Measurements from ENCODE around the gene RBBP6. TPM values are rescaled to one million over a fixed set of nuclear protein-coding genes. Genes with fewer than 3 reads are reported as not detected.

The RBBP6 gene
- total RNA-seq, 3 donors from 2014 or later (not counting 1 experiment from before 2014, with no cell fraction given), result 155 to 219 (median 173) TPM

DNA sequence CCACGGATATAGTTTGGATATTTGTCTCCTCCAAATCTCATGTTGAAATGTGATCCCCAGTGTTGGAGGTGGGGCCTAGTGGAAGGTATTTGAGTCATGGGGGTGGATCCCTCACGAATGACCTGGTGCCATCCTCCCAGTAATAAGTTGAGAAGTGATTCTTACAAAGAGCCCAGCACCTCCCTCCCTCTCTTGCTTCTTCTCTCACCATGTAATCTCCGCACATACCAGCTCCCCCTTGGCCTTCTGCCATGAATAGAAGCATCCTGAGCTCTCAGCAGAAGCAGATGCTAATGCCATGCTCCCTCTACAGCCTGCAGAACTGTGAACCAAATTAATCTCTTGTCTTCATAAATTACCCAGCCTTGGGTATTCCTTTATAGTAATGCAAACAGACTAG is 41.9 kb upstream of the RBBP6 start:
- no peaks in the 10 kb centered on the region for H3K9me3 Mint-ChIP-seq
- WGBS (ENCODE audit: insufficient coverage), result 88% methylated on average over 3 of the region's 3 CpGs
- H3K27ac Mint-ChIP-seq, result no peak overlapping the region

DNA sequence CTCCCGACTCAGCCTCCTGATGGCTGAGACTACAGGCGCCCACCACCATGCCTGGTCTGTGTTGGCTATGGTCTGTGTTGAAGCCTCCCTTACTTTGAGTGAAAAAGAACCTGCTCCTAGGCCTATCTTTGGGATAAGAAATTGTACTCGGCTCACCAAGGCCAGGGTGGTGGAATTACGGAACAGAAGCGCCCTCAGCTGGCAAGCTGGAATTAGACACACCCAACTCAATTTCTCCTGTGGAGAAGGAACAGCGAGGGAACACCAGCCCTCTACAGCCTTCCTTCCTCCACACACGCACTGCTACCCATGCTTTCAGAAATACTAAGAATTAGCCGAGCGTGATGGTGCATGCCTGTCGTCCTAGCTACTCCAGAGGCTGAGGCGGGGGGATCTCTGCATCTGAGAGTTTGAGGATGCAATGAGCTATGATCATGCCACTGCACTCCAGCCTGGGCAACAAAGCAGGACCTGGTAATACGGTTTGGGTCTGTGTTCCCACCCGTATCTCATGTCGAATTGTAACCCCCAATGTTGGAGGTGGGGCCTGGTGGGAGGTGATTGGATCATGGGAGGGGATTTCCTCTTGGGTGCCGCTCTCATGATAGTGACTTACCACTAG is 40.1 kb upstream of the RBBP6 start:
- intact Hi-C loops (cut with micrococcal nuclease), result no loop called here
- H3K9me3 Mint-ChIP-seq, result no peaks in the 10 kb centered on the region
- H3K4me3 ChIP-seq (ENCODE audit: low read length), result no peak overlapping the region
- H3K36me3 Mint-ChIP-seq, result no peaks in the 10 kb centered on the region
- ATAC-seq (no peak), DNase-seq (no peak)
- no peaks in the 10 kb centered on the region for H3K27me3 Mint-ChIP-seq (ENCODE audit: low read depth in 2 of 2)
- no peaks in the 10 kb centered on the region for H3K4me1 ChIP-seq (ENCODE audit: control insufficient read depth, insufficient read depth, low read length)
- TF ChIP-seq, protein P1, sequence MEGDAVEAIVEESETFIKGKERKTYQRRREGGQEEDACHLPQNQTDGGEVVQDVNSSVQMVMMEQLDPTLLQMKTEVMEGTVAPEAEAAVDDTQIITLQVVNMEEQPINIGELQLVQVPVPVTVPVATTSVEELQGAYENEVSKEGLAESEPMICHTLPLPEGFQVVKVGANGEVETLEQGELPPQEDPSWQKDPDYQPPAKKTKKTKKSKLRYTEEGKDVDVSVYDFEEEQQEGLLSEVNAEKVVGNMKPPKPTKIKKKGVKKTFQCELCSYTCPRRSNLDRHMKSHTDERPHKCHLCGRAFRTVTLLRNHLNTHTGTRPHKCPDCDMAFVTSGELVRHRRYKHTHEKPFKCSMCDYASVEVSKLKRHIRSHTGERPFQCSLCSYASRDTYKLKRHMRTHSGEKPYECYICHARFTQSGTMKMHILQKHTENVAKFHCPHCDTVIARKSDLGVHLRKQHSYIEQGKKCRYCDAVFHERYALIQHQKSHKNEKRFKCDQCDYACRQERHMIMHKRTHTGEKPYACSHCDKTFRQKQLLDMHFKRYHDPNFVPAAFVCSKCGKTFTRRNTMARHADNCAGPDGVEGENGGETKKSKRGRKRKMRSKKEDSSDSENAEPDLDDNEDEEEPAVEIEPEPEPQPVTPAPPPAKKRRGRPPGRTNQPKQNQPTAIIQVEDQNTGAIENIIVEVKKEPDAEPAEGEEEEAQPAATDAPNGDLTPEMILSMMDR (IDR thresholded peaks at IDR 0.05), result no peak
- WGBS (ENCODE audit: insufficient coverage), result 22% methylated on average over 14 of the region's 15 CpGs
- no peaks in the 10 kb centered on the region for H3K4me1 Mint-ChIP-seq
- H3K9me3 ChIP-seq (ENCODE audit: control insufficient read depth, insufficient read depth, low read length), result no peaks in the 10 kb centered on the region
- H3K27ac Mint-ChIP-seq, result no peak overlapping the region
- no peaks in the 10 kb centered on the region for H3K27me3 ChIP-seq (ENCODE audit: control insufficient read depth, insufficient read depth, low read length)
- no peak overlapping the region for H3K4me3 Mint-ChIP-seq
- no peaks in the 10 kb centered on the region for H3K36me3 ChIP-seq (ENCODE audit: control insufficient read depth, insufficient read depth, low read length)
- H3K27ac ChIP-seq (ENCODE audit: low read length), result no peak overlapping the region

More for the DNA sequence above, 41.9 kb upstream of the RBBP6 start:
- TF ChIP-seq, protein P1 (IDR thresholded peaks at IDR 0.05), result no peak
- no peaks in the 10 kb centered on the region for H3K4me1 ChIP-seq (ENCODE audit: control insufficient read depth, insufficient read depth, low read length)
- no peak for ATAC-seq
- H3K36me3 ChIP-seq (ENCODE audit: control insufficient read depth, insufficient read depth, low read length), result no peaks in the 10 kb centered on the region
- Mint-ChIP-seq H3K27me3 (ENCODE audit: low read depth in 2 of 2) (peaks cover 0 to 4% of the 10 kb centered on the region in 2 donors), H3K36me3 (no peaks in the 10 kb centered on the region), H3K4me1 (no peaks in the 10 kb centered on the region), H3K4me3 (no peak overlapping the region)
- no peak overlapping the region for H3K4me3 ChIP-seq (ENCODE audit: low read length)
- intact Hi-C loops (cut with micrococcal nuclease), result no loop called here
- H3K27me3 ChIP-seq (ENCODE audit: control insufficient read depth, insufficient read depth, low read length), result no peaks in the 10 kb centered on the region
- H3K9me3 ChIP-seq (ENCODE audit: control insufficient read depth, insufficient read depth, low read length), result no peaks in the 10 kb centered on the region
- no peak for DNase-seq
- no peak overlapping the region for H3K27ac ChIP-seq (ENCODE audit: low read length)

DNA sequence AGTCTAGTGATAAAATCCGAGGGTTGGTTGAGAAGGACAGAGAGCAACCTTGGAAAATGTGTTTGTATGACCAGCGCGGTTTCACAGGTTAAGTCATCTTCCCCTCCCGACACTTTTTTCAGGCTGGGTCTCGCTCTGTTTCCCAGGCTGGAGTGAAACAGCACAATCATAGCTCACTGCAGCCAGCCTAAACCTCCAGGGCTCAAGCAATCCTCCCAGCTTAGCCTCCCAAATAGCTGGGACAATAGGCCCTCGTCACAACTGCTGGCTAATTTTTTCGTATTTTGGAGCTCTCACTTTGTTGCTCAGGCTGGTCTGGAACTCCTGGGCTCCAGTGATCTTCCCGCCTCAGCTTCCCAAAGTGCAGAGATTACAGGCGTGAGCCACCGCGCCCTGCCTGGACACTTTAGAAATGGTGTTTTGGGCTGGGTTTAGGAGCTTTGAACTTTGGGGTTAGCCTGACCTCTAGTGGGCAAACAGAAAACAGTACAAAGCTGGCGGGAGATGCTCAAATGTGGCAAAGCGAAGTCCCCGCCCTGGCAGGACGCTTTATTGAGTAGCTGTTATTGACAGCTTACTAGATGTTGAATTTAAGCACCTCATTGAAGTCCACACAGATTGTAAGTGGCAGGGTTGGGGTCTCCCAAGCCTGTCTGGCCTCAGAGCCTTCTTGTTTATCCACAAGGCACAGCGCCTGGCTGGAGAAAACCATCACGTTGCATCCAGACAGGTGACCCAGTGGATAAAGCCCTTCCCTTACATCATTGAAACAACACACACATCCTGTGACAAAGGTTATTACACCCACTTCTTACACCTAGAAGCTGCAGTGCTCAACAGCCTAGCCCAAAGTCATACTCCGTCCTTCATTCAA is 34.7 kb upstream of the RBBP6 start:
- H3K27me3 ChIP-seq (ENCODE audit: control insufficient read depth, insufficient read depth, low read length), result no peaks in the 10 kb centered on the region
- ATAC-seq (peak; percentile 76 to 93 (median 87)), DNase-seq (peak; percentile 30 to 82)
- 48% methylated on average over 18 of the region's 18 CpGs for WGBS (ENCODE audit: insufficient coverage)
- no peak overlapping the region for H3K27ac ChIP-seq (ENCODE audit: low read length)
- Mint-ChIP-seq H3K36me3 (no peaks in the 10 kb centered on the region), H3K4me3 (no peak overlapping the region), H3K27me3 (ENCODE audit: low read depth in 2 of 2) (peaks cover 0 to 4% of the 10 kb centered on the region in 2 donors), H3K9me3 (no peaks in the 10 kb centered on the region), H3K4me1 (no peaks in the 10 kb centered on the region), H3K27ac (no peak overlapping the region)
- no peaks in the 10 kb centered on the region for H3K36me3 ChIP-seq (ENCODE audit: control insufficient read depth, insufficient read depth, low read length)
- no peak overlapping the region for H3K4me3 ChIP-seq (ENCODE audit: low read length)
- intact Hi-C loops (cut with micrococcal nuclease), result loop anchor here (1.0 to 10.0 kb wide), 4 partner anchors 462 to 1320 kb away; partner anchors contain the start of gene SCNN1G
- no peaks in the 10 kb centered on the region for H3K4me1 ChIP-seq (ENCODE audit: control insufficient read depth, insufficient read depth, low read length)
- TF ChIP-seq, protein P1 (IDR thresholded peaks at IDR 0.05), result peak; percentile 71
- no peaks in the 10 kb centered on the region for H3K9me3 ChIP-seq (ENCODE audit: control insufficient read depth, insufficient read depth, low read length)
